ENCODE data around the gene SLC16A8. TPM values are rescaled to one million over a fixed set of nuclear protein-coding genes. Genes with fewer than 3 reads are reported as not detected.

The SLC16A8 gene
- total and polyA plus RNA-seq, 2 of the 13 experiments (the other 11 are each of a cell fraction or from before 2014, with no cell fraction given): not detected

- TF ChIP-seq, protein P1, sequence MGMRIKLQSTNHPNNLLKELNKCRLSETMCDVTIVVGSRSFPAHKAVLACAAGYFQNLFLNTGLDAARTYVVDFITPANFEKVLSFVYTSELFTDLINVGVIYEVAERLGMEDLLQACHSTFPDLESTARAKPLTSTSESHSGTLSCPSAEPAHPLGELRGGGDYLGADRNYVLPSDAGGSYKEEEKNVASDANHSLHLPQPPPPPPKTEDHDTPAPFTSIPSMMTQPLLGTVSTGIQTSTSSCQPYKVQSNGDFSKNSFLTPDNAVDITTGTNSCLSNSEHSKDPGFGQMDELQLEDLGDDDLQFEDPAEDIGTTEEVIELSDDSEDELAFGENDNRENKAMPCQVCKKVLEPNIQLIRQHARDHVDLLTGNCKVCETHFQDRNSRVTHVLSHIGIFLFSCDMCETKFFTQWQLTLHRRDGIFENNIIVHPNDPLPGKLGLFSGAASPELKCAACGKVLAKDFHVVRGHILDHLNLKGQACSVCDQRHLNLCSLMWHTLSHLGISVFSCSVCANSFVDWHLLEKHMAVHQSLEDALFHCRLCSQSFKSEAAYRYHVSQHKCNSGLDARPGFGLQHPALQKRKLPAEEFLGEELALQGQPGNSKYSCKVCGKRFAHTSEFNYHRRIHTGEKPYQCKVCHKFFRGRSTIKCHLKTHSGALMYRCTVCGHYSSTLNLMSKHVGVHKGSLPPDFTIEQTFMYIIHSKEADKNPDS (CRISPR knock-in tag; IDR thresholded peaks at IDR 0.05): no peak
- no peak for TF ChIP-seq SP2 (CRISPR knock-in tag; IDR thresholded peaks at IDR 0.05)
- TF ChIP-seq MEIS1 (CRISPR knock-in tag; IDR thresholded peaks at IDR 0.05; ENCODE audit: borderline replicate concordance): peak; percentile 70; the same call in 1 of the 2 replicates
- TF ChIP-seq ATF2 (CRISPR knock-in tag; IDR thresholded peaks at IDR 0.05): peak; percentile 46; the same call in 1 of the 2 replicates
- no peak for TF ChIP-seq ZNF562 (CRISPR knock-in tag; IDR thresholded peaks at IDR 0.05; ENCODE audit: borderline replicate concordance)
- TF ChIP-seq, protein P2, sequence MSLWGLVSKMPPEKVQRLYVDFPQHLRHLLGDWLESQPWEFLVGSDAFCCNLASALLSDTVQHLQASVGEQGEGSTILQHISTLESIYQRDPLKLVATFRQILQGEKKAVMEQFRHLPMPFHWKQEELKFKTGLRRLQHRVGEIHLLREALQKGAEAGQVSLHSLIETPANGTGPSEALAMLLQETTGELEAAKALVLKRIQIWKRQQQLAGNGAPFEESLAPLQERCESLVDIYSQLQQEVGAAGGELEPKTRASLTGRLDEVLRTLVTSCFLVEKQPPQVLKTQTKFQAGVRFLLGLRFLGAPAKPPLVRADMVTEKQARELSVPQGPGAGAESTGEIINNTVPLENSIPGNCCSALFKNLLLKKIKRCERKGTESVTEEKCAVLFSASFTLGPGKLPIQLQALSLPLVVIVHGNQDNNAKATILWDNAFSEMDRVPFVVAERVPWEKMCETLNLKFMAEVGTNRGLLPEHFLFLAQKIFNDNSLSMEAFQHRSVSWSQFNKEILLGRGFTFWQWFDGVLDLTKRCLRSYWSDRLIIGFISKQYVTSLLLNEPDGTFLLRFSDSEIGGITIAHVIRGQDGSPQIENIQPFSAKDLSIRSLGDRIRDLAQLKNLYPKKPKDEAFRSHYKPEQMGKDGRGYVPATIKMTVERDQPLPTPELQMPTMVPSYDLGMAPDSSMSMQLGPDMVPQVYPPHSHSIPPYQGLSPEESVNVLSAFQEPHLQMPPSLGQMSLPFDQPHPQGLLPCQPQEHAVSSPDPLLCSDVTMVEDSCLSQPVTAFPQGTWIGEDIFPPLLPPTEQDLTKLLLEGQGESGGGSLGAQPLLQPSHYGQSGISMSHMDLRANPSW (CRISPR knock-in tag; IDR thresholded peaks at IDR 0.05; ENCODE audit: borderline replicate concordance): no peak; the same call in 1 of the 2 replicates
- TF ChIP-seq MBD4 (IDR thresholded peaks at IDR 0.05; ENCODE audit: borderline replicate concordance, low read length): no peak
- TF ChIP-seq ZNF580 (CRISPR knock-in tag; IDR thresholded peaks at IDR 0.05; ENCODE audit: borderline replicate concordance, low read depth): peak; percentile 27; the same call in 1 of the 2 replicates
- peak; percentile 60; the same call in 1 of the 2 replicates for TF ChIP-seq TOE1 (CRISPR knock-in tag; IDR thresholded peaks at IDR 0.05)
- TF ChIP-seq TBP (CRISPR knock-in tag; IDR thresholded peaks at IDR 0.05): no peak
- TF ChIP-seq ATF6 (CRISPR knock-in tag; conservative IDR thresholded peaks at IDR 0.05): no peak
- TF ChIP-seq ZNF841 (CRISPR knock-in tag; IDR thresholded peaks at IDR 0.05; ENCODE audit: borderline replicate concordance): no peak
- TF ChIP-seq PHF21A (CRISPR knock-in tag; IDR thresholded peaks at IDR 0.05): no peak
- TF ChIP-seq NFKB2 (CRISPR knock-in tag; IDR thresholded peaks at IDR 0.05; ENCODE audit: borderline replicate concordance): peak; percentile 60
- TF ChIP-seq ISL2 (CRISPR knock-in tag; IDR thresholded peaks at IDR 0.05): peak; percentile 27; the same call in 1 of the 2 replicates
- no peak for TF ChIP-seq RCOR2 (CRISPR knock-in tag; IDR thresholded peaks at IDR 0.05)
- no peak for TF ChIP-seq ZSCAN22 (CRISPR knock-in tag; IDR thresholded peaks at IDR 0.05)
- TF ChIP-seq ZGPAT (CRISPR knock-in tag; IDR thresholded peaks at IDR 0.05): peak; percentile 80; the same call in 1 of the 2 replicates
Observed at GRCh38 chr22:38051900-38052862, 31.8 kb downstream of the SLC16A8 start (continued).
